ENCODE results near the gene VENTX.
"Not testable (repeated sequence)": the region's sequence is repeated elsewhere in the genome, so short reads cannot be mapped to it uniquely, and the experiment has no call there.

The VENTX gene

GRCh38 chr10:133221756-133222155, 15.9 kb upstream of the VENTX start:
- not testable (repeated sequence) for H3K4me1 ChIP-seq (ENCODE audit: control insufficient read depth, insufficient read depth, low read length); H3K4me3 ChIP-seq (ENCODE audit: low read depth, low read length); H3K9me3 ChIP-seq (ENCODE audit: control insufficient read depth, insufficient read depth, low read length); H3K27me3 ChIP-seq (ENCODE audit: control insufficient read depth, insufficient read depth, low read length); H3K36me3 ChIP-seq (ENCODE audit: control insufficient read depth, insufficient read depth, low read length); H3K9ac ChIP-seq (ENCODE audit: low read depth, low read length)

- Histone ChIP-seq H3K9me3 (ENCODE audit: control insufficient read depth, insufficient read depth, low read length) (no peaks in the 10 kb centered on the region), H3K9ac (ENCODE audit: low read depth, low read length) (no peak overlapping the region), H3K4me3 (ENCODE audit: low read depth, low read length) (no peak overlapping the region), H3K4me1 (ENCODE audit: control insufficient read depth, insufficient read depth, low read length) (peaks cover 2% of the 10 kb centered on the region), H3K36me3 (ENCODE audit: control insufficient read depth, insufficient read depth, low read length) (peaks cover 3% of the 10 kb centered on the region), H3K27me3 (ENCODE audit: control insufficient read depth, insufficient read depth, low read length) (peaks cover 5% of the 10 kb centered on the region)
Measured at GRCh38 chr10:133224076-133224475, 13.6 kb upstream of the VENTX start.

- no peaks in the 10 kb centered on the region for H3K9me3 ChIP-seq (ENCODE audit: control insufficient read depth, insufficient read depth, low read length)
- no peak overlapping the region for H3K9ac ChIP-seq (ENCODE audit: low read depth, low read length)
- peaks cover 9% of the 10 kb centered on the region for H3K27me3 ChIP-seq (ENCODE audit: control insufficient read depth, insufficient read depth, low read length)
- peaks cover 2% of the 10 kb centered on the region for H3K4me1 ChIP-seq (ENCODE audit: control insufficient read depth, insufficient read depth, low read length)
- no peak overlapping the region for H3K4me3 ChIP-seq (ENCODE audit: low read depth, low read length)
- peaks cover 3% of the 10 kb centered on the region for H3K36me3 ChIP-seq (ENCODE audit: control insufficient read depth, insufficient read depth, low read length)
Measured at GRCh38 chr10:133224756-133225372, 12.8 kb upstream of the VENTX start.

- H3K4me1 ChIP-seq (ENCODE audit: control insufficient read depth, insufficient read depth, low read length), result peaks cover 2% of the 10 kb centered on the region
- no peak overlapping the region for H3K4me3 ChIP-seq (ENCODE audit: low read depth, low read length)
- H3K36me3 ChIP-seq (ENCODE audit: control insufficient read depth, insufficient read depth, low read length), result peaks cover 3% of the 10 kb centered on the region
- no peak overlapping the region for H3K9ac ChIP-seq (ENCODE audit: low read depth, low read length)
- peaks cover 9% of the 10 kb centered on the region for H3K27me3 ChIP-seq (ENCODE audit: control insufficient read depth, insufficient read depth, low read length)
- no peaks in the 10 kb centered on the region for H3K9me3 ChIP-seq (ENCODE audit: control insufficient read depth, insufficient read depth, low read length)
Measured at GRCh38 chr10:133225707-133226191, 11.9 kb upstream of the VENTX start.

GRCh38 chr10:133226251-133226808, 11.3 kb upstream of the VENTX start:
- H3K27me3 ChIP-seq (ENCODE audit: control insufficient read depth, insufficient read depth, low read length), result peaks cover 9% of the 10 kb centered on the region
- H3K36me3 ChIP-seq (ENCODE audit: control insufficient read depth, insufficient read depth, low read length), result peaks cover 3% of the 10 kb centered on the region
- H3K4me1 ChIP-seq (ENCODE audit: control insufficient read depth, insufficient read depth, low read length), result peaks cover 2% of the 10 kb centered on the region
- no peak overlapping the region for H3K4me3 ChIP-seq (ENCODE audit: low read depth, low read length)
- no peak overlapping the region for H3K9ac ChIP-seq (ENCODE audit: low read depth, low read length)
- no peaks in the 10 kb centered on the region for H3K9me3 ChIP-seq (ENCODE audit: control insufficient read depth, insufficient read depth, low read length)

- Histone ChIP-seq H3K36me3 (ENCODE audit: control insufficient read depth, insufficient read depth, low read length) (peaks cover 5% of the 10 kb centered on the region), H3K27me3 (ENCODE audit: control insufficient read depth, insufficient read depth, low read length) (peaks cover 9% of the 10 kb centered on the region), H3K4me3 (ENCODE audit: low read depth, low read length) (no peak overlapping the region), H3K4me1 (ENCODE audit: control insufficient read depth, insufficient read depth, low read length) (peaks cover 2% of the 10 kb centered on the region), H3K9ac (ENCODE audit: low read depth, low read length) (no peak overlapping the region), H3K9me3 (ENCODE audit: control insufficient read depth, insufficient read depth, low read length) (no peaks in the 10 kb centered on the region)
Measured at GRCh38 chr10:133227256-133227655, 10.4 kb upstream of the VENTX start.

GRCh38 chr10:133229265-133230043, 8.2 kb upstream of the VENTX start:
- Histone ChIP-seq H3K4me1 (ENCODE audit: control insufficient read depth, insufficient read depth, low read length) (peaks cover 2% of the 10 kb centered on the region), H3K27me3 (ENCODE audit: control insufficient read depth, insufficient read depth, low read length) (peaks cover 16% of the 10 kb centered on the region), H3K36me3 (ENCODE audit: control insufficient read depth, insufficient read depth, low read length) (peaks cover 5% of the 10 kb centered on the region), H3K9ac (ENCODE audit: low read depth, low read length) (peak overlapping the region; percentile 4), H3K9me3 (ENCODE audit: control insufficient read depth, insufficient read depth, low read length) (no peaks in the 10 kb centered on the region), H3K4me3 (ENCODE audit: low read depth, low read length) (peak overlapping the region; percentile 66)

GRCh38 chr10:133230044-133230361, 7.7 kb upstream of the VENTX start, which contains the start of gene UTF1:
UTF1 (plus strand) TSS chr10:133230217; CDS start chr10:133230289, 72 bp downstream.
- Histone ChIP-seq H3K27me3 (ENCODE audit: control insufficient read depth, insufficient read depth, low read length) (peaks cover 16% of the 10 kb centered on the region), H3K4me1 (ENCODE audit: control insufficient read depth, insufficient read depth, low read length) (peaks cover 2% of the 10 kb centered on the region), H3K36me3 (ENCODE audit: control insufficient read depth, insufficient read depth, low read length) (peaks cover 5% of the 10 kb centered on the region), H3K4me3 (ENCODE audit: low read depth, low read length) (peak within 1 kb of the TSS; percentile 66), H3K9me3 (ENCODE audit: control insufficient read depth, insufficient read depth, low read length) (no peaks in the 10 kb centered on the region), H3K9ac (ENCODE audit: low read depth, low read length) (peak within 1 kb of the TSS; percentile 65)

- H3K9me3 ChIP-seq (ENCODE audit: control insufficient read depth, insufficient read depth, low read length), result no peaks in the 10 kb centered on the region
- H3K9ac ChIP-seq (ENCODE audit: low read depth, low read length), result no peak overlapping the region
- peak overlapping the region; percentile 62 for H3K4me3 ChIP-seq (ENCODE audit: low read depth, low read length)
- peaks cover 2% of the 10 kb centered on the region for H3K4me1 ChIP-seq (ENCODE audit: control insufficient read depth, insufficient read depth, low read length)
- H3K27me3 ChIP-seq (ENCODE audit: control insufficient read depth, insufficient read depth, low read length), result peaks cover 18% of the 10 kb centered on the region
- peaks cover 2% of the 10 kb centered on the region for H3K36me3 ChIP-seq (ENCODE audit: control insufficient read depth, insufficient read depth, low read length)
Measured at GRCh38 chr10:133230387-133231195, 7.1 kb upstream of the VENTX start.

GRCh38 chr10:133231244-133231945, 6.3 kb upstream of the VENTX start:
- Histone ChIP-seq H3K36me3 (ENCODE audit: control insufficient read depth, insufficient read depth, low read length) (peaks cover 2% of the 10 kb centered on the region), H3K27me3 (ENCODE audit: control insufficient read depth, insufficient read depth, low read length) (peaks cover 23% of the 10 kb centered on the region), H3K4me3 (ENCODE audit: low read depth, low read length) (peak overlapping the region; percentile 62), H3K9ac (ENCODE audit: low read depth, low read length) (peak overlapping the region; percentile 65), H3K4me1 (ENCODE audit: control insufficient read depth, insufficient read depth, low read length) (peaks cover 2% of the 10 kb centered on the region), H3K9me3 (ENCODE audit: control insufficient read depth, insufficient read depth, low read length) (no peaks in the 10 kb centered on the region)
